Measurements from ENCODE around the gene SLC5A11. TPM values are rescaled to one million over a fixed set of nuclear protein-coding genes. Genes with fewer than 3 reads are reported as not detected.
"Not testable (repeated sequence)": the region's sequence is repeated elsewhere in the genome, so short reads cannot be mapped to it uniquely, and the experiment has no call there.

The SLC5A11 gene
- total RNA-seq, 2 donors from 2014 or later = 0.31 to 2.8 TPM

DNA sequence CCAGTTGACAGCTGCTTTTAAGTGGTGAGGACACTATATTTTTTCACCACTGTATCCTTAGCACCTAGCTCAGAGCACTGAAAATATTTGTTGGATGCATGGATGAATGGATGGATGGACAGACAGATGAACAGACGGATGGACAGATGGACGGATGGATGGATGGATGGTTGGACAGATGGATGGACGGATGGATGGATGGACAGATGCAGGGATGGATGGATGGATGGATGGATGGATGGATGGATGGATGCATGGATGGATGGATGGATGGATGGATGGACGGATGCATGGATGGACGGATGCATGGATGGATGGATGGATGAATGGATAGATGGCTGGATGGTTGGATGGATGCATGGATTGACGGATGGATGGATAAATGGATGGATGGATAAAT lies 12.4 kb upstream of the SLC5A11 start:
- DNase-seq (no peak), ATAC-seq (no peak)
- intact Hi-C loops (cut with DNase I, micrococcal nuclease) = no loop called here

DNA sequence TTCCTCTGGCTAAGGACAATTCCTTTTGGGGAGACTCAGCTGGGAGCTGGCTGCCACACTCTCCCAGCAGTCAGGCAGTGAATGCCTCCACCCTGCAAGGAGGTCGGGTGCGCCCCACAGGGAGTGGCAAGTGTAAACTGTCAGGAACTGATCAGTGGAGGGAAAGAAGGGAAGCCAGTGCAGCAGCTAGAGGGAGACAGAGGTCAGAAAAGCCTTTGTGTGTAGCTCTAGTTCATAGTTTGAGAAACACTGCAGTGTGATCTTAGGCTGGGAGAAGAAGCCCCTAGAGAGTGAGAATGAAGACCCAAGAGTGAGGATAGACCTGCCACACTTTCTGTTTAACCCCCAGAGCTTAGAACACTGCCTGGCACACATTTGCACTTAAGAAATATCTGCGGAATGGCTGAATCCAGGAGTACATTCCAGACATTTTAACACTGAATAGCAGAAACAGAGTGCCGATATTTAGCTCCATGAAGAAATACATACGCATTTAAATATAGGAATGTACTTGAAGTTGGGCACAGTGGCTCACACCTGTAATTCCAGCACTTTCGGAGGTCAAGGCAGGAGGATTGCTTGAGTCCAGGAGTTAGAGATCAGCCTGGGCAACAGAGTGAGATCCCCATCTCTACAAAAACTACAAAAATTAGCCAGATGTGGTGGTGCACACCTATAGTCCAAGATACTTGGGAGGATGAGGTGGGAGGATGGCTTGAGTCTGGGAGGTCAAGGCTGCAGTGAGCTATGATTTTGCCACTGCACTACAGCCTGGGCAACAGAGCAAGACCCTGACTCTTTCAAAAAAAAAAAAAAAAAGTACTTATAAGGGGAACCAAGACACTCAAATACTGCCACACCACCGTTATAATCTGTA lies 11.1 kb upstream of the SLC5A11 start:
- intact Hi-C loops (cut with DNase I, micrococcal nuclease) = no loop called here
- peak; percentile 75 to 79 for DNase-seq
- peak; percentile 97 for ATAC-seq

DNA sequence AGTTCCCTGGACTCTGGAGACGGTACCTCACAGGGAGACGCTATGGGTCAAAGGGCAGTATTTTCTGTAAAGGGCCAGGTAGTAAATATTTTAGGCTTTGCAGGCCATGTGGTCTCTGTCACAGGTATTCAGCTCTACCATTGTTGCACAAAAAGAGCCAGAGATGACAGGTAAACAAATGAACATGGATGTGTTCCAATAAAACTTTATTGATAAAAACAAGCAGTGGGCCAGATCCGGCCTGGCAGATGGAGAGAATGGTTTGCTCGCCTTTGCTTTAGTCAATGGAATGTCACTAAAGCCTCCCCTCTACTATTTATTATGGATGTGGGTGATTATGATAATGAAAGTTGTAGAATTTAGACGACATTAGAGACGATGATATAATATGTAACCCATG lies 8.9 kb upstream of the SLC5A11 start:
- DNase-seq (no peak), ATAC-seq (no peak)
- intact Hi-C loops (cut with DNase I, micrococcal nuclease) = no loop called here

DNA sequence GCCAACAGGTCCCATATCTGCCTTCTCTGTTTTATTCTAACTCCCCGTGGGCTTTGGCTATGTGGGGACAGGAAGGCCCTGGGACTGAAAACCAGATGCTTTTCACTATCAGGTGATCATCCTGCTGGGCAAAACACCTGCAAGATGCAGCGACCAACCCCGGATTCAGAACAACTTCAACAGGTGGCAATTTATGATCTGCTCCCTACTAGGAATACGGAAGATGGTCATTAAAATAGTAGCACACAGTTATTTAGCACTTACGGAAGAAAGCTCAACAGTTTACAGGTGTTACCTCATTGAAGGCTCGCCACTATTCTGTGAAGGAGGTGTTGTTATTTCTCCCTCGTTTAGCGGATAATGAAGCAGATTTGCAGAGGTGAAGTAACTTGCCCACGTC lies 7.8 kb upstream of the SLC5A11 start:
- intact Hi-C loops (cut with DNase I, micrococcal nuclease) = no loop called here
- DNase-seq = no peak
- ATAC-seq = peak; percentile 48

DNA sequence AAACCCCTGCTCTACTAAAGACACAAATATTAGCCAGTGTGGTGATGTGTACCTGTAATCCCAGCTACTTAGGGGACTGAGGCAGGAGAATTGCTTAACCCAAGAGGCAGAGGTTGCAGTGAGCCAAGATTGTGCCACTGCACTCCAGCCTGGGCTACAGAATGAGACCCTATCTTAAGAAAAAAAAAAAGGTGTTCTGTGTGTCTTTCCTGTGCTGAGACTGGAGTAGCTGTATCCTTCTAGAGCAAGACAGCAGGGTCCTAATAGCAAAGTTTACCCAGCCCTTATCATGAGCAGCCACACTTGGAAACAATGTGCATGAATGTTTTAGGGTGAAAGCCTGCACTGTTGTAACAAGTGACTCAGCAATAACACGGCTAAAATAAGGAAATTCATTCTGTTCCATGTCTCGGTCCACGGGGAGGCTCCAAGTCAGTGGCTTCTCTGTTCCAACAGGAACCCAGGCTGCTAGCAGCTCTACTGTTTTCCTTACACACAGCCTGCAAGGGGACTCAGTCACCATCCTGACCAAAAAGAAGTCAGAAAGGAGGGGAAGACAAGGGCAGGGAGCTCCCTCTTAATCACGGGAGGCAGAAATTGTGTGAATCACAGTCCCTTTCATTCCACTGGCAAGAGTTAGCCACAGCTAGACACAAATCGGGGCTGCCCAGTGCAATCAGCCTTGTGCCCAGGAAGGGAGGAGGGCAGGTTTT lies 7.1 kb upstream of the SLC5A11 start:
- intact Hi-C loops (cut with DNase I, micrococcal nuclease) = no loop called here
- ATAC-seq (peak; percentile 55), DNase-seq (no peak)

DNA sequence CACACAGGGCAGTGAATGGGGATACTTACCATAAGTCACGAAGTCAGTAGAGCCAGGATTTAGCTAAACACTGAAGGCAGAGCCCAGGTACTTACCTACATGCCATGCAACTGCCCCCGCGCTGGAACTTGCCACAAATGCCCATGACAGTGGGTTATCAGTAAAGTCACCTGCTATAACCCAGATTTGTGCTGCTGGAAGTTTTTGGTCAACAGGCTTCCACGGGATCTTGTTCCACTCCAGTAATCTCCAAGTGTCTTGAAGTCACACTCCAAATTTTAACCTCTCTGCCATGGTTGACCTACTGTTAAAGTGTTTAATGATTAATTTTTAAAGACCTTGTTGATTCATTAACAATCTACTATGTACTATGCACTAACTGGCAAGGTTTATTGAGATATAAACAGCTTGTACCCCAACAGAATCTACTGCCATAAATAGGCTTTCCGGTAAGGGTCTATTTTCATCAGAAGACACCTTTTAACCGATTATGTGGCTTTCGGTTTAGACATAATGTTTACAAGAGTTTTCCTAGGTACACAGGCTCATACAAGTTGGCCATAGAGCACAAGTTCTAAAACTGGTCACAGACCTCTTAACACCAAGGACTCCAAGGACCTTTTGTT lies 6.3 kb upstream of the SLC5A11 start:
- intact Hi-C loops (cut with DNase I, micrococcal nuclease) = no loop called here
- DNase-seq (no peak), ATAC-seq (no peak)

DNA sequence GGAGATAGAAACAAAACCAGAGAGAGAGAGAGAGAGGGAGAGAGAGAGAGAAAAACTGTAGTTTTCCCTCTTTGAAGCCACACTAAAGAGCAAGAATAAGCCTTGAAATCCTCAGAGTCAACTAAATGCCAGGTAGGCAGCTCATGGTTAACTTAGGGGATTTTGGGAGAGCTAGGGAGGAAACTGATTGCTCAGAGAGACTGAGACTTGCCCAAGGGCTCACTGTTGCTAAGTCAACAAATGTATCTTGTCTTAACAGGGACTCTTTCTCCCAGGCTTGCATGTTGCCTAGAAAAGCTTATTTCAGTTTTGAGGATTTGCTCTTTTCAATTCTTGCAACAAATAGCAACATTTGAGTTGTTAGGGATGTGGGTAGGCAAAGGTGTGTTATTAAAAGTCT lies 4.5 kb upstream of the SLC5A11 start:
- intact Hi-C loops (cut with DNase I, micrococcal nuclease) = no loop called here
- ATAC-seq (no peak), DNase-seq (no peak)

DNA sequence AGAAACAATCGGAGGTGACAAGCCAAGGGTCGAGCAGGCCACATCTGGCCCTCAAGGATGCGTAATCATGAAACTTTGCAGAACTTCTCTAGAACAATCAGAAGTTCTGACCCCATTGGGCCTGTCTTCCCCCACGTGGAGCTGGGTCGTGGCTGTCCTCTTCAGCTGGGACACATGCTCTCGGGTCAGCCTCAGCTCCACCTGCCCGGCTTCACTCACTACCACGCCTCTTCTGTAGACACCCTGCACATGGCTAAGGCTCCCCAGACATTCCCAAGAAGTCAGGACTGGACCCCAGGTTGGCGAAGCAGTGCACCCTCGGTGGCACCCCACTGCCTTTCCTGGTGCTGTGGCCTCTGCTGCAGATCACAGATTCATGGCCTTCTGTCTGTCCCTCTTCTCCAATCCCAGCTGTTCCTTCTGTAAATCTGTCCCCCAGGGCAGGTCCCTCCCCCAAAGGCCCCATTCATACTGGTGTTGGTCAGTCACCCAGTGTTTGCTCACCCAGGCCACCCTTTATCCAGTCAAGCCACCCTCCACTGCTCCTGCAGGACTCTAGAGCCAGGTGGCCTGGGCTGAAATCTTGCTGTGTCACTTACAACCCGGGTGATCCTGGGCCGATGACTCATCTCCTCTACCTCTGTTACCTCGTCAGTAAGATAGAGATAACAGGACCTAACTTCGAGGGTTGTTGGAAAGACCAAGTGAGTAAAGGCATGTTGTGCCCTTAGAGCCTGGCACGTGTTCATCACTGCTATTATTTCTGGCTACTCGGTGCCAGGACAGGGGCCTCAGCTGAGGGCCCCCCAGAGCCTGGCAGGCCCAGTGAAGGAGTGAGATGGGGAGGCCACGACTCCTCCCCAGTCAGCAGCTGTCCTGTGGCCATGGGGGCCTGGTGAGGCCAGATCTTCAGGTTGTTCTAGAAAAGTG lies 1.4 kb upstream of the SLC5A11 start:
- intact Hi-C loops (cut with DNase I, micrococcal nuclease) = no loop called here
- DNase-seq = no peak
- peak; percentile 61 for ATAC-seq

DNA sequence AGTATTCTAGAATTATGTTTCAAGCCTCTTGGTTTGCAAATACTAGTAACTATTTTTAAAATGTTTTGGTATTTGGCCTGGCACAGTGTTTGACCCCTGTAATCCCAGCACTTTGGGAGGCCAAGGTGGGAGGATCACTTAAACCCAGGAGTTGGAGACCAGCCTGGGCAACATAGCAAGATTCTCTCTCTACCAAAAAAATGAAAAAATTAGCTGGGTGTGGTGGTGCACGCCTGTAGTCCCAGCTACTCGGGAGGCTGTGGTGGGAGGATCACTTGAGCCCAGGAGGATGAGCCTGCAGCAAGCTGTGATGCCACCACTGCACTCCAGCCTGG lies 765 bp upstream of the SLC5A11 start:
- ATAC-seq; intact Hi-C loops (cut with DNase I, micrococcal nuclease); DNase-seq: not testable (repeated sequence)

DNA sequence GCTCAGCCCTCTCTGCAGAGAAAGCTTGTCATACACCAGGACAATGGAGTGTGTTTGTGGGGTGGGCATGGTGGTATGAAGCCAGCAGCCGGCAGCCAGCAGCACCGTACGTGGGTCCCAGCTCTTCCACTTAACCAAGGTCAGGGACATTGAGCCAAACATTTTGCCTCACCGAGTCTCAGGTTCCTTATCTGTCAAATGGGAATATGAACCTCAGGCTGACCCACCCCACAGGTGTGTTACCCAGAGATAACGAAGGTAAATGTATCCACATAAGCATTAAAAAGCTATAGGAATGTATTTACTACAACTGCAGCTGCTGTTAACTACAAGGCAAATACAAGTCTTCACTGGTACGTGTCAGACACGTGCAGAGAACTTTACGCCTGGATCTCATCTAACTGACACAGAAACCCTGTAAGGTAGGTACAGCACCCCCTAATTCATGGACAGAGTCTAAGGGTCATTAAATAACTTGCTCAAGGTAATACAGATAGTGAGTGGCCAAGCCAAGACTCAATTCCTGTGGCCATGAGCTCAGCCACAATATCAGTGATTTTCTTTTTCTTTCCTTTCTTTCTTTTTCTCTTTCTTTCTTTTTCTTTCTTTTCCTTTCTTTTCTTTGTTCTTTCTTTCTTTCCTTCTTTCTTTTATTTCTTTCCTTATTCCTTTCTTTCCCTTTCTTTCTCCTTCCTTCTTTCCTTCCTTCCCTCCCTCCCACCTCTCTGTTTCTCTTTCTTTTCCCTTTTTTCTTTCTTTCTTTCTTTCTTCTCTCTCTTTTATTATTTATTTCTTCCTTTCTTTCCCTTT lies 990 bp downstream of the SLC5A11 start:
- intact Hi-C loops (cut with DNase I, micrococcal nuclease) = no loop called here
- ATAC-seq (peak; percentile 68), DNase-seq (no peak)

DNA sequence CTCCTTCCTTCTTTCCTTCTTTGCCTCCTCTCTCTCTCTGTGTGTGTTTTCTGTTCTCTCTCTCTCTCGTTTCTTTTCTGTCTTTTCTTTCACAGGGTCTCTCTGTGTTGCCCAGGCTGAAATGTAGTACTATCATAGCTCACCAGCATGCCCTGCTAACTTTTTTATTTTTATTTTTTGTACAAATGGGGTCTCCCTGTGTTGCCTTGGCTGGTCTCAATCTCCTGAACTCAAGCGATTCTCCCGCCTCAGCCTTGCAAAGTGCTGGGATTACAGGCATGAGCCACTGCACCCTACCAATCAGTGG lies 1.5 kb downstream of the SLC5A11 start:
- DNase-seq (no peak), ATAC-seq (no peak)
- intact Hi-C loops (cut with DNase I, micrococcal nuclease) = no loop called here

DNA sequence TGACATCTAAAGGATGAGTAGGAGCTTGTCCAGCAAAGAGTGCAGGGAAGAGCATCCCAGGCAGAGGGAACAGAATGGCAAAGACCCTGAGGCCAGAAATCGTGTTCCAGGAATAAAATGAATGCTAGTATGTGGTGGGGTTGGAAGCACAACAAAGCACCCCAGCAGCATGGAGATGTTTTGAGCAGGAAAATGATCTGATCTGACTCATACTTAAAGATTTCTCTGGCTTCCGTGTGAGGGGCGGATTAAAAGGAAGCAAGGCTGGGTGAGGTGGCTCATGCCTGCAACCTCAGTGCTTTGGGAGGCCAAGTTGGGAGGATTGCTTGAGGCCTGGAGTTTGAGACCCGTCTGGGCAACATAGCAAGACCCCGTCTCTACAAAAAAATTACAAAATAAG lies 2.3 kb downstream of the SLC5A11 start:
- no peak for DNase-seq
- intact Hi-C loops (cut with DNase I, micrococcal nuclease) = no loop called here

DNA sequence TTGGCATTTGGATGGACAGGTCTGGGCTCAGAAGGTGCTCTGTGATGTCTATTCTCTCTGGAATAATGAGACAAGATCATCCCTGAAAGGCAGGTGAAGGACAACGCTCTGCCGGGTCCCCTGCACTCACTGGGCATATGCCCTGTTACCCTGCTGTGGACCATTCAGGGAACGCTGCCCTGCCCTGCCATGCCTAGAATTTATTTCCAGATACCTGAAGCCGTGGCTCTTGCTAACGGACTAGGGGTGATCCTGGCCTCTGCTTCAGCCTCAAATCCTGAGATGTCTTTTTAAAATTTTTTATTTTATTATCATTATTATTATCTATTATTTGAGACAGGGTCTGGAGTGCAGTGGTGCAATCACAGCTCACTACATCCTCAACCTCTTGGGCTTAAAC lies 3.9 kb downstream of the SLC5A11 start:
- DNase-seq (no peak), ATAC-seq (no peak)
- intact Hi-C loops (cut with DNase I, micrococcal nuclease) = no loop called here

More for the DNA sequence above, 2.3 kb downstream of the SLC5A11 start:
- ATAC-seq = no peak

DNA sequence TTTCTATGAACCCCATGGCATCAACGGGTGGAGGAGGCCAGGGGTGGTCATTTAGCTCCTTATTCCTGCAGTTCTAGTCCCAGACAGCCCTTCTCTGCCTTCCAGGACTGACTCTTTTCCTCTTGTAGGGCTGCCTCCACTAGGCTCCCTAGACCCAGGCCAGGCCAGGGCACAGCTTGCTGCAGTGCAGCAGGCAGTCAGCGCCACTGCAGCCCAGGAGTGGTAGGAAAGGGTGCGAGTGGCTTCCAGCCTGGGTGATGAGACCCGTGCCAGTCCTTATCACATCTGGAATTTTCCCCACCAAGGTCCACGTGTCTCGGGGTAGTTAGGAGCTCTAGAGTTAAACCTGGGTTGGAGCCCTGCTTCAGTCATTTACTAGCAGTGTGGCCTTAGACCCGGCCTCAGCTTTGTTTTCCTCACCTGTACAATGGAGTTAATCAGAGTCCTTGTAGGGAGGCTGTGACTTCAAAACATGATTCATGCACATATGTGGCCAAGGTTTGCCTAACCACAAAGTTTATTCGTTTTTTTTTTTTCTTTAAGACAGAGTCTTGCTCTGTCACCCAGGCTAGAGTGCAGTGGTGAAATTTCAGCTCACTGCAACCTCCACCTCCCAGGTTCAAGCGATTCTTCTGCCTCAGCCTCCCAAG lies 4.7 kb downstream of the SLC5A11 start:
- DNase-seq = no peak
- intact Hi-C loops (cut with DNase I, micrococcal nuclease) = no loop called here
- no peak for ATAC-seq

DNA sequence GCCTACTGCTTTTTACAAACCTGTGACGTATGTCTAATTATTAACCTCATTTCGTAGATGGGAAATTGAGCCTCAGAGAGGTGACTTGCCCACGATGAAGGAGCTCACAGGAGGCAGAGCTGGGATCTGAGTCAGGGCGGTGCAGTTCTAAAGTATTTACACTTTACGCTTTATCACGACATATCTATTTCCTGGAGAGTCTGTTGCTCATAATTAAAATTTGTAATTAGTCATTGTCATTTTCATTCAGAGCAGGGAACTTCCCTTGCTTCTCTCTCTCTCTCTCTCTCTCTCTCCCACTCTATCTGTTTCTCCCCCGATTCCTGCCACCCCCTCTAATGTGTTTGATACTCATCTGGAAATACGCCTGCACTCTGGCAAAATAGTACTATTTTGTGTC lies 5.9 kb downstream of the SLC5A11 start:
- DNase-seq (no peak), ATAC-seq (peak; percentile 41)
- intact Hi-C loops (cut with DNase I, micrococcal nuclease) = no loop called here

DNA sequence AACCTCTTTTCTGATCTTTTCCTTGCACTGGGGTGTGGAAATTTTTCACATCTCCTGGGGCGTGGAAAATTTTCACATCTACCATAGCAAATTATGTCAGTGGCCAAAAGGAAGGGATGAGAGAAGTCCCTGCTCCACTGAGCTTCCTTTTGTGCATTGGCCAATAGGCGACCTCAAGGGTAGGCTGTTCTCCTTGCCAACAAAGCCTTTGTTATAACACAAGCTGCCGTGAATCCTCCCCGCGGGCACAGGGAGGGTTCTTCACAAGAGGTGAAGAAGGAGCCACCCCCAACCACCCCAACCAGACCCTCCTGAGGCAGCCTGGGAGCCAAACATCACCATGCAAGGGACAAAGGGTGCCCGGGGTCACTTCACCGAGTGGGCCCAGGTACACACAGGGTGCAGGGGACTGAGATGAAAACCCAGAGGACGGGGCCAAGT lies 6.5 kb downstream of the SLC5A11 start:
- DNase-seq = no peak
- no peak for ATAC-seq
- intact Hi-C loops (cut with DNase I, micrococcal nuclease) = no loop called here

DNA sequence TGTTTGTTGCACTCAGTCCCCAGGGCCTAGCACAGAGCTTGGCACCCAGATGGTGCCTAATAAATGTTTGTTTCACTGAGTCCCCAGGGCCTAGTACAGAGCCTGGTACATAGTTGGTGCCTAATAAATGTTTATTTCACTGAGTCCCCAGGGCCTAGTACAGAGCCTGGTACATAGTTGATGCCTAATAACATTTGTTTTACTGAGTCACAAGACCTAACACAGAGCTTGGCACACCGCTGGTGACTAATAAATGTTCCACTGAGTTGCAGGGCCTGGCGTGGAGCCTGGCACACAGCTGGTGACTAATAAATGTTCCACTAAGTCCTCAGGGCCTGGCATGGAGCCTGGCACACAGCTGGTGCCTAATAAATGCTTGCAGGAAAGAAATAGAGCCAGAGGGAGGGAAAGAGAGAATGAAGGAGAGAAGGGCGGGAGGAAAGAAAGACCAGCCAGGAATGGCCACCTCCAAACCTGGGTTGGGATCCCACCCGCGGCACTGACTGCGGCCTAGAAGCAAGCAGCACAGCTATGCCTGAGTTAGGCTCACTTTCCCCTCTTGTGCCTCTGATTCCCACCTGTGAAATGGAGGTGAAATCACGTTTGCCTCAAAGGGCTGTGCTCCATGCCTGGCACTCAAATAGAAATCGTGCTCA lies 7.5 kb downstream of the SLC5A11 start:
- ATAC-seq (no peak), DNase-seq (no peak)
- intact Hi-C loops (cut with DNase I, micrococcal nuclease) = no loop called here
